Measurements from ENCODE around the gene CLTB.

The CLTB gene

GRCh38 chr5:176342766-176343458 is 73.4 kb downstream of the CLTB start:
- H3K4me1 ChIP-seq (ENCODE audit: control insufficient read depth, low read length) = no peaks in the 10 kb centered on the region
- H3K9me3 ChIP-seq (ENCODE audit: control insufficient read depth, insufficient read depth, low read length) = no peaks in the 10 kb centered on the region
- no peaks in the 10 kb centered on the region for H3K9me2 ChIP-seq (replicated peaks; ENCODE audit: control insufficient read depth, low read length)
- H4K20me1 ChIP-seq (ENCODE audit: control insufficient read depth, insufficient read depth, low read depth, low read length) = no peaks in the 10 kb centered on the region
- no peaks in the 10 kb centered on the region for H3K79me2 ChIP-seq (ENCODE audit: control insufficient read depth, low read length)
- H3K27me3 ChIP-seq (ENCODE audit: control insufficient read depth, low read length) = no peaks in the 10 kb centered on the region
- TF ChIP-seq EZH2phosphoT487 (IDR thresholded peaks at IDR 0.05; ENCODE audit: borderline replicate concordance, low read length) (no peak), CTCF (IDR thresholded peaks at IDR 0.05; ENCODE audit: low read depth, low read length, poor library complexity, severe bottlenecking) (no peak)
- H3K4me2 ChIP-seq (ENCODE audit: low read length) = no peak overlapping the region
- no peak overlapping the region for H3K4me3 ChIP-seq (ENCODE audit: low read length)
- peaks cover 41% of the 10 kb centered on the region for H3K36me3 ChIP-seq (ENCODE audit: control insufficient read depth, low read length)
- no peak overlapping the region for H3K27ac ChIP-seq (ENCODE audit: low read depth, low read length)
- no peaks in the 10 kb centered on the region for H3F3A ChIP-seq (ENCODE audit: control insufficient read depth, insufficient read depth)
